GM19372 (cell line): ENCODE measurements around the gene IL5.
"Not testable (repeated sequence)": the region's sequence is repeated elsewhere in the genome, so short reads cannot be mapped to it uniquely, and the experiment has no call there.

ENCODE experiments used
- ATAC-seq: cut with Tn5 transposase; IDR thresholded peaks from one replicate; pipeline ENCODE4 v1.9.1; 2021; ENCODE audit warnings: mild to moderate bottlenecking, low read depth, moderate library complexity; ENCODE audit not compliant: unreplicated experiment

Gene IL5

GRCh38 chr5:132530946-132531345 lies 12.4 kb downstream of the IL5 start:
- ATAC-seq, result no peak

DNA sequence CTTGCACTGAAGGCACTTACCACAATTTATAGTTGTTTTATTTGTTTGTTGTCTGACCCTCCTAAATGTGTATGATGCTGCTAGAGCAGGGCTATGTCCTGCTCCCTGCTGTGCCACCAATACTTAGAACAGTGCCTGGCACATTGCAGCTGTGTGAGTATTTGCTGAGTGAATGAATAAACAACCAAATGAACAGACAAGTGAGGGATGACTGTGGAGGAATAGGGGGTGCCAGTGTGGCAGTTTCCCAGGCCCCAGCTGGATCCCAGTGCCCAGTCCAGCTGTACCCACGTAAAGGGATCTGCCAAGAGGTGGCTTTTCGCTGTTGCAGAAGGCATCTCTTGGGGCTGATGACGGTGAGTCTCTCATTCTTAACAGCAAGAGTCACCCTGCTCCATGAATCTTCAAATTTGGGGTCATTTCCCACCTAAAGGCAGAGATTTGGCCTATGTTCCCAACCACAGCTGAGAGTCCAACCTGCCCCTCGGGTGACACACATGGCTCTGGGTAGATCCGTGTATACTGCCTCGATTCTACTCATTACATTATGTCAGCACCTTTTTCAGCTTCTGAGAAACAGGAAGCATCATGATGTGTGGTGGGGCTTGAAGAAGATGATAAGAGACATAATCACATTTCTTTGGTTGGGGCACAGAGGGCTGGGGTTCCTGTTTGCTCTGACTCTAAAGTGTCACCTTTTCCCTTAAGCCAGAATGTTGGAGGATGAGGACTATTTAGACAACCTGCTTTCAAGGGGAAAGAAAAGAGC lies 14.3 kb downstream of the IL5 start:
- no peak for ATAC-seq

GRCh38 chr5:132528021-132528420 lies 15.3 kb downstream of the IL5 start:
- ATAC-seq, result no peak

GRCh38 chr5:132526974-132527564 lies 16.3 kb downstream of the IL5 start:
- ATAC-seq, result no peak

DNA sequence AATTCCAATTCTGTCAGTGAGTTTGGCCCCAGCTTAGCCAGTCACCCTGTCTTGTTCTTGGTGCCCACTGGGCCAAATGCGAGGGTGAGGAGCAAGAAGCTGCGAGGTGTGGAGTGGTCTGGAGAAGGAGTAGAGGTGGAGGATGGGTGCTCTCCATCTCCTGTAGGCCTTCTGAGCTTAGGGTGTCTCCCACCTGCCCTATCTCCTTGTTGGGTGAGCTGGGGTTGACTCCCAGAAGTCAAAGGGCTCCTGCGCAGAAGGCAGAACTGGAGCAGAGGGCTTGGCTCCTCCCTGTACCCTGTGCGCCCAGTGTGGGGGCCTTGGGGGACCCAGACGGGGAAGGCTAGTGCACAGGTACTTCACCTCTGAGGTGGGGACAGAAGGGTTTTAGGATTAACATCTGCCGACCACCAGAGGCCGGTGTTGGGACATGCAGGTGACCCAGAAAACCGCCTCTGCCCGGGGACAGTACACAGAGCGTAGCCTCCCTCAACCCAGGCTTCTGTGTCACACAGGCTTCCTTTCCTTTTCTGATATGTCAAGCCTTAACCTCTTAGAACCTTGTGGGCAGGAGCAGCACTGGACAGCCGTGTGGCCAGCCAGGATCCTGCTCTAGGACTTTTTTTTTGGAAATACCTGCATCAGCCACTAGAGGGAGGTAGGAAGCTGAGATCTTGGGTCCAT lies 16.9 kb downstream of the IL5 start:
- ATAC-seq, result peak; percentile 43

- ATAC-seq, result no peak
Measured at GRCh38 chr5:132525299-132525724, 18.0 kb downstream of the IL5 start.

GRCh38 chr5:132524877-132525276 lies 18.4 kb downstream of the IL5 start:
- ATAC-seq, result not testable (repeated sequence)

DNA sequence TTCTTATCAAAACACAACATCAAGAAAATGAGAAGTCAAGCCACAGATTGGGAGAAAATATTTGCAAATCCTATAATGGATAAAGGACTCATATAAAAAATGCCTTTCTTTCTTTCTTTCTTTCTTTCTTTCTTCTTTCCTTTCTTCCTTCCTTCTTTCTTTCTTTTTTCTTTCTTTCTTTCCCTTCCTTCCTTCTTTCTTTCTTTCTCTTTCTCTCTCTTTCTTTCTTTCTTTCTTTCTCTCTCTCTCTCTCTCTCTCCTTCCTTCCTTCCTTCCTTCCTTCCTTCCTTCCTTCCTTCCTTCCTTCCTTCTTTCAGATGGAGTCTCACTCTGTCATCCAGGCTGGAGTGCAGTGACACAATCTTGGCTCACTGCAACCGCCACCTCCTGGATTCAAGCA lies 21.3 kb downstream of the IL5 start:
- ATAC-seq, result not testable (repeated sequence)

DNA sequence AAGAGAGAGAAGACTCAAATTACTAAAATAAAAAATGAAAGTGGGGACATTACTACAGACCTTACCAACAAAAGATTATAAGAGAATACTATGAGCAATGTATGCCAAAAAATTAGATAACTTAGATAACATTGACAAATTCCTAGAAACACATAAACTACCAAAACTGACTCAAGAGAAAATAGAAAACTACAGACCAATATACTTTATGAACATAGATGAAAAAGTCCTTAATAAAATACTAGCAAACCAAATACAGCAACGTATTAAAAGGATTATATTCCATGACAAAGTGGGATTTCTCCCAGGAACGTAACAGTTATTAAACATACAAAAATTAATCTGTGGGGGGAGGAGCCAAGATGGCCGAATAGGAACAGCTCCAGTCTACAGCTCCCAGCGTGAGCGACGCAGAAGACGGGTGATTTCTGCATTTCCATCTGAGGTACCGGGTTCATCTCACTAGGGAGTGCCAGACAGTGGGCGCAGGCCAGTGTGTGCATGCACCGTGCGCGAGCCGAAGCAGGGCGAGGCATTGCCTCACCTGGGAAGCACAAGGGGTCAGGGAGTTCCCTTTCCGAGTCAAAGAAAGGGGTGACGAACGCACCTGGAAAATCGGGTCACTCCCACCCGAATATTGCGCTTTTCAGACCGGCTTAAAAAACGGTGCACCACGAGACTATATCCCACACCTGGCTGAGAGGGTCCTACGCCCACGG lies 29.5 kb downstream of the IL5 start:
- not testable (repeated sequence) for ATAC-seq

GRCh38 chr5:132510076-132510475 lies 33.2 kb downstream of the IL5 start:
- no peak for ATAC-seq

DNA sequence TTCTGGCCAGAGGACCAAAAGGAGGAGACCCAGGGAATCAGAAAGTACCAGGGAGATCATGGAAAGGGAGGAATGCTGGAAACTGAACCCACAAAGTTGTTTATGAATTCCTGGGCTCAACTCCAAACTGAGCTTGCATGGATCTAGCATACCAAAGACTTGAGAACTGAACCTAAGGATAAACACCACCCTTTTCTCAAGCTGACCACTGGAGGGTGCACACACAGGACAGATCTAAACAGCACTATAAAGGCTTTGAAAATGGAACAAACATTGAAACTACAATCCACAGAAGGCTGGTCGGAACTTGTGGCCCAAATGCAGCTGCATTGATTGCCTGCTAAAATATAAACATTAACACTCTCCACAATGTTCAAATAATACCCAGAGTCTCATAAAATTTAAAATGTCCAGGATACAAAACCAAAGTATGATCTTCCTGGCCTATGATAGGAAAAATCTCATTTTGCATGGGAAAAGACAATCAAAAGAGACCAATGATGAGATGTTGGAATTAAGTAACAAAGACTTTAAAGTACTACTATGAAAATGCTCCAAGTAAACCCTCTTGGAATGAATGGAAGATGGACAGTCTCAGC lies 37.1 kb downstream of the IL5 start:
- ATAC-seq, result peak; percentile 64

DNA sequence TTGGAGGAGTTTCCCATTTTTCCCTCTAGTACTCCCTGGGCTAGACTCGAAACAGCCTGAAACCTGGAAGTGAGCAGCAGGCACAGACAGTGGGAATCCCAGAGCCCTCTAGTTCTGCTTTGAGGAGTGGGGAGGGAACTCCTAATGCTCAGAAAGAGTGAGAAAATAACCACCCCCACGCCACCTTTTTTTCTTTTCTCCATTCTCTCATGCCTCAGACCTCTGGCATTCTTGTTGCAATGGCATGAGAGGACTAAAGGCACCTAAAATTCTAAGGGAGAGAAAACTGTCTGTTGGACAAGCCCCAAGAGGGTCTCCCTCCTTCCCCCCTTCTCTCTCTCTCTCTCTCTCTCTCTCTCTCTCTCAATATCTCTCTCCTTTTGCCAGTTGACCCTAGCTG lies 37.7 kb downstream of the IL5 start:
- ATAC-seq, result no peak

DNA sequence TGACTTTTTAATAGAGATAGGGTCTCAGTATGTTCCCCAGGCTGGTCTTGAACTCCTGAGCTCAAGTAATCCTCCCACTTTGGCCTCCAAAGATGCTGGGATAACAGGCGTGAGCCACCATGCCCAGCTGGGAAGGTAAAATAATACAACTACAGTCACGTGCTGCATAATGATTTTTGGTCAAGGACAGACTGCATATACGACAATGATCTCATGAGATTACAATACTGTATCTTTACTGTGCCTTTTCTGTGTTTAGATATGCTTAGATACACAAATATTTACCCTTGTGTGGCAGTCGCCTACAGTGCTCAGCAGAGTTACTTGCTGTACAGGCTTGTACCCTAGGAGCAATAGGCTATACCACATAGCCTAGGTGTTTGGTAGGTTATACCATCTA lies 38.6 kb downstream of the IL5 start:
- ATAC-seq, result no peak

DNA sequence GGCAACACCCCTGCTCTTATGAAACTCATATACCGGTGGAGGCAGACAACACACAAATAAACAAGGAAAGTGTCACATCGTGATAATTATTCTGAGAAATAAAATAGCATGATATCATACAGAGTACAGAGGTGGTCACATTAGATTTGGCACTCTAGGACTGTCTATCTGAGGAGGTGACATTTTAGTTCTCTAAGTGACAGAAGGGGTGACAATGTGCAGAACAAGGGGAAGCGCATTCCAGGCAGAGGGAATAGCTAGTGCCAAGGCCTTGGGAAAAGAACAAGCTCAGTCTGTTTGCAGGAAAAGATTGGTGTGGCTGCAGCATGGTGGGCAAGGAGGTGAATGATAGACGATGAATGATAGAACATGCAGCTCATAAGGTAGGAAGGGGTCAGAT lies 40.1 kb downstream of the IL5 start:
- no peak for ATAC-seq

DNA sequence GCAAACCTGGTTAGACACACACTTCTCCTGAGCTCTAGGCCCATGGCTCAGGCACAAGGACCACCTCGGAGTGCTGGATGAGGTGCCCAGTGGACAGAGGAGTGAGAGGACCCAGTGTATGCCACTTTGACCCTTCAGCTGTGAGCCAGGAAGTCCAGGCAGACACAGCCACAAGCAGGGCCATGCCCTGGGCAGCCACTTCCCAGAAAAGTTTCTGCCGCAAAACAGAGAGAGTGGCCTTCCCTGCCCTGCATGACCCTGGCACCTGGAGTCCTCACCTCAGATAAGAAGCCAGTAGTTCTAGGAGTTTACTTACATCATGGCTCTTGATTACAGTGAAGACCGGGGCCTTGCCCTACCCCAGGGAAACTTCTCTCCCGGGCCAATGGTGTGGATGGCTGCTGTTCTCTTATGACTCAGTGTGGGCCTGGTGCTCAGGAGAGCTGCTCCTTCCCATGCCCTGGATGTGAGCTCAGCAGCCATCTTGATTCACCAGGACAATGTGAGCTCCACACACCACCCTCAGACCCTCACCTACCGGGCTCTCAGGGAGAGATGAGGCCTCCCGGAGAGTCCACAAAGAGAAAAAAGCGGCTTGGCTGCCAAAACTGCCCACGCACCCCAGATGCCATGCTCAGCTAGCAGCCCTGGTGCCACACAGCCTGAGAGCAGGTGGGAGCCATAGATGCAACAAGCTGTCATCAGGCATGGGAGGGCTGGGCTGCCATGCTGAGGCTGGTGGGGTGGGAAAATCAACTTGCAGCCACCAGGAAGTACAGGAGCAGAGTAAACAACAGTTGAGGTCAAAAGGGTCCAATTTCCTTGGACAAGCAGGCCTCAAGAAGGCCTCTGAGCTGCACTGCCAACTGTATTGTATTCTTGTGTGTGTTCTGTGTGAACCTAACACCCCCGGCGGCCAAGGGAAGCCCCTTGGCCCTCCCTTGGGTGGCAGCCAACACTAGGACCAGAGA lies 41.1 kb downstream of the IL5 start:
- no peak for ATAC-seq

- no peak for ATAC-seq
Measured at GRCh38 chr5:132501629-132501956, 41.7 kb downstream of the IL5 start.

- peak; percentile 30 for ATAC-seq
Measured at GRCh38 chr5:132500931-132501628, 42.2 kb downstream of the IL5 start.

DNA sequence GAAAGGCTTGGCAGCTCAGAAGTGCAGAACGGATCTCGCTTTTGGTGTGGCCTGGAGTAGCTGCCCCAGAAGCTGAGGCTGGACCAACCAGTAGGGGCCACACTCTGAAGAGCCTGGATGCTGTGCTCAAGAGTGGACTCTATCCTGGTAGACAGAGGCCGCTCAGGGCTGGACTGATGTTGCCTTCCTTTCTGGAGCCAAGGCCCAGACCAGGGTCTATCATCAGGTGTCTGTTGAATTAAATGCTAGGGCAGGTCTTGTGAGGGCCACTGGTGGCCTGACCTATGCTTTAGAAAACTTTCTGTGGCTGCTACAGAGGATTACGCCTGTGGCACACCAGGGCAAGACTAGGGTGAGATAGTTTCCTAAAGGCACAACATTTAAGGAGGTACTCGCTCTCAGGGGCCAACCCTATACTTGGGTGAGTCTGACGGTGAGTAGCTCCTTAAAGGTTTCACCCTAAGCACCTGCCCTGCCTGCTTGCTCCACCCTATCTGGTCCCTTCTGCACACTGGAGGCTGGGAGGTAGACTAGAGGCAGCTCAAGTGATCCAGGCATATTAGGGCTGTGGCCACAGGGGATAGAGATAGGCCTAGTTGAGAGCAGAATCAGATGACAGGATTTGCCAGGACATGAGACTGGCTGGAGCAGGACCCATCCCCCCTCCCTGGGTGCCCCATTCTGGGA lies 42.9 kb downstream of the IL5 start:
- ATAC-seq, result no peak
